ENCODE data around the gene SLC22A6.
A peak's percentile ranks its signal among the peaks of the same experiment; 100 is the strongest.

The SLC22A6 gene

GRCh38 chr11:62996271-62996670 lies 11.5 kb upstream of the SLC22A6 start:
- in situ Hi-C loops (cut with MboI; ENCODE audit: low pct_unique_long_range_greater_than_20kb, low sequenced_read_pairs), result no loop called here
- DNase-seq, result no peak

GRCh38 chr11:62994775-62995174 lies 10.0 kb upstream of the SLC22A6 start:
- in situ Hi-C loops (cut with MboI; ENCODE audit: low pct_unique_long_range_greater_than_20kb, low sequenced_read_pairs), result no loop called here
- DNase-seq, result no peak

- in situ Hi-C loops (cut with MboI; ENCODE audit: low pct_unique_long_range_greater_than_20kb, low sequenced_read_pairs), result no loop called here
- DNase-seq, result no peak
These were observed 3.5 kb upstream of the SLC22A6 start for GRCh38 chr11:62988276-62988675.

- no peak for DNase-seq
- in situ Hi-C loops (cut with MboI; ENCODE audit: low pct_unique_long_range_greater_than_20kb, low sequenced_read_pairs), result no loop called here
These were observed 429 bp upstream of the SLC22A6 start for GRCh38 chr11:62985041-62985750.

GRCh38 chr11:62983536-62984199 lies 1.1 kb downstream of the SLC22A6 start:
- in situ Hi-C loops (cut with MboI; ENCODE audit: low pct_unique_long_range_greater_than_20kb, low sequenced_read_pairs), result no loop called here
- DNase-seq, result no peak

- no peak for DNase-seq
- in situ Hi-C loops (cut with MboI; ENCODE audit: low pct_unique_long_range_greater_than_20kb, low sequenced_read_pairs), result no loop called here
These were observed 3.0 kb downstream of the SLC22A6 start for GRCh38 chr11:62981743-62982142.

- in situ Hi-C loops (cut with MboI; ENCODE audit: low pct_unique_long_range_greater_than_20kb, low sequenced_read_pairs), result no loop called here
- no peak for DNase-seq
These were observed 4.5 kb downstream of the SLC22A6 start for GRCh38 chr11:62980133-62980760.

GRCh38 chr11:62976109-62976508 lies 8.7 kb downstream of the SLC22A6 start:
- DNase-seq, result no peak
- in situ Hi-C loops (cut with MboI; ENCODE audit: low pct_unique_long_range_greater_than_20kb, low sequenced_read_pairs), result no loop called here

- in situ Hi-C loops (cut with MboI; ENCODE audit: low pct_unique_long_range_greater_than_20kb, low sequenced_read_pairs), result no loop called here
- DNase-seq, result peak; percentile 28
These were observed 9.8 kb downstream of the SLC22A6 start for GRCh38 chr11:62974848-62975522.

- no peak for DNase-seq
- in situ Hi-C loops (cut with MboI; ENCODE audit: low pct_unique_long_range_greater_than_20kb, low sequenced_read_pairs), result no loop called here
These were observed 19.2 kb downstream of the SLC22A6 start for GRCh38 chr11:62965574-62965973.

- DNase-seq, result no peak
- in situ Hi-C loops (cut with MboI; ENCODE audit: low pct_unique_long_range_greater_than_20kb, low sequenced_read_pairs), result no loop called here
These were observed 22.4 kb downstream of the SLC22A6 start for GRCh38 chr11:62962391-62962790.

- DNase-seq, result no peak
- in situ Hi-C loops (cut with MboI; ENCODE audit: low pct_unique_long_range_greater_than_20kb, low sequenced_read_pairs), result no loop called here
These were observed 23.7 kb downstream of the SLC22A6 start for GRCh38 chr11:62961017-62961570.

GRCh38 chr11:62959422-62959980 lies 25.3 kb downstream of the SLC22A6 start:
- in situ Hi-C loops (cut with MboI; ENCODE audit: low pct_unique_long_range_greater_than_20kb, low sequenced_read_pairs), result no loop called here
- no peak for DNase-seq

GRCh38 chr11:62958547-62959421 lies 26.0 kb downstream of the SLC22A6 start:
- no peak for DNase-seq
- in situ Hi-C loops (cut with MboI; ENCODE audit: low pct_unique_long_range_greater_than_20kb, low sequenced_read_pairs), result no loop called here

GRCh38 chr11:62957147-62957546 lies 27.6 kb downstream of the SLC22A6 start:
- in situ Hi-C loops (cut with MboI; ENCODE audit: low pct_unique_long_range_greater_than_20kb, low sequenced_read_pairs), result no loop called here
- DNase-seq, result no peak

- DNase-seq, result no peak
- in situ Hi-C loops (cut with MboI; ENCODE audit: low pct_unique_long_range_greater_than_20kb, low sequenced_read_pairs), result no loop called here
These were observed 30.3 kb downstream of the SLC22A6 start for GRCh38 chr11:62954478-62954877.

GRCh38 chr11:62953811-62954210 lies 31.0 kb downstream of the SLC22A6 start:
- in situ Hi-C loops (cut with MboI; ENCODE audit: low pct_unique_long_range_greater_than_20kb, low sequenced_read_pairs), result no loop called here

GRCh38 chr11:62948765-62949320 lies 35.9 kb downstream of the SLC22A6 start:
- in situ Hi-C loops (cut with MboI; ENCODE audit: low pct_unique_long_range_greater_than_20kb, low sequenced_read_pairs), result no loop called here
- no peak for DNase-seq

More at GRCh38 chr11:62953811-62954210, 31.0 kb downstream of the SLC22A6 start:
- no peak for DNase-seq
